H1 (cell line): ENCODE results near the gene FZD4. TPM values are rescaled to one million over a fixed set of nuclear protein-coding genes. Genes with fewer than 3 reads are reported as not detected.

Experiments
- GABPA ChIP-seq: IDR thresholded peaks from 2 replicates; pipeline ENCODE4 v1.6.1; 2011; ENCODE audit warnings: mild to moderate bottlenecking, low read length, moderate library complexity, borderline replicate concordance; ENCODE audit not compliant: insufficient read depth
- HDAC6 ChIP-seq: IDR thresholded peaks from one replicate; pipeline ENCODE4 v1.7.1; 2012; ENCODE audit warnings: low read depth, mild to moderate bottlenecking, inconsistent platforms, low read length, moderate library complexity
- KDM4A ChIP-seq: IDR thresholded peaks from one replicate; pipeline ENCODE4 v1.7.1; 2012; ENCODE audit warnings: low read depth, mild to moderate bottlenecking, moderate library complexity, low read length, inconsistent platforms; ENCODE audit not compliant: severe bottlenecking
- POLR2AphosphoS5 ChIP-seq: IDR thresholded peaks from 2 replicates; pipeline ENCODE4 v1.6.1; 2011; ENCODE audit warnings: low read depth, low read length
- SIN3A ChIP-seq, 2 experiments: IDR thresholded peaks in 1 of 2; conservative IDR thresholded peaks in 1 of 2; 2 replicates each; pipeline ENCODE4 v1.6.1; 2011 to 2012; ENCODE audit warnings: low read length in 2 of 2, improper control_type of control experiment in 1 of 2, low read depth in 1 of 2, mild to moderate bottlenecking in 1 of 2
- SIRT6 ChIP-seq: IDR thresholded peaks from one replicate; pipeline ENCODE4 v1.7.1; 2012; ENCODE audit warnings: low read length, inconsistent platforms
- SP2 ChIP-seq: IDR thresholded peaks from 2 replicates; pipeline ENCODE4 v1.6.1; 2012; ENCODE audit warnings: mild to moderate bottlenecking, low read length, inconsistent platforms
- polyA plus RNA-seq, 7 experiments: library from polyadenylated mRNA; depleted of rRNA in 3 of 7; stranded (reverse) in 5 of 7; unstranded in 2 of 7; fragments of >200 nt in 5 of 7; fragments of 200-250 nt in 2 of 7; gene quantifications; 1 replicate in 5 of 7; 2 replicates in 1 of 7; 4 replicates in 1 of 7; pipeline versions ENCODE4 v1.2.1 to v1.2.3, GENCODE V29; 2011 to 2013; ENCODE audit warnings: missing spikeins in 2 of 7, mixed read lengths in 2 of 7
- total RNA-seq: library from RNA; stranded (reverse); fragmentation: NEBNext Ultra II Directional; extraction: Animal tissue kit (Norgen Biotek cat#: 25700); gene quantifications from 2 replicates; pipeline ENCODE4 v1.2.1, GENCODE V29; 2021

Gene FZD4
- total and polyA plus RNA-seq, 2 of the 8 experiments (the other 6 are each of a cell fraction or from before 2014, with no cell fraction given), result 3.1 to 7.1 TPM

- TF ChIP-seq POLR2AphosphoS5 (no peak), SIRT6 (no peak), KDM4A (no peak), SIN3A (conservative IDR thresholded peaks at IDR 0.05 in 1 of 2, IDR thresholded peaks at IDR 0.05 in 1 of 2; ENCODE audit: low read depth in 1 of 2, low read length in 2 of 2) (no peak), SP2 (no peak), GABPA (no peak), HDAC6 (no peak)
Observed at GRCh38 chr11:86922225-86922624, 33.0 kb downstream of the FZD4 start (continued).
